GM18909 (cell line): ENCODE results near the gene PGC.

Experiments used
- ATAC-seq: cut with Tn5 transposase; IDR thresholded peaks from one replicate; pipeline ENCODE4 v1.9.1; 2021; ENCODE audit warnings: mild to moderate bottlenecking; ENCODE audit not compliant: unreplicated experiment, poor library complexity

Gene PGC

DNA sequence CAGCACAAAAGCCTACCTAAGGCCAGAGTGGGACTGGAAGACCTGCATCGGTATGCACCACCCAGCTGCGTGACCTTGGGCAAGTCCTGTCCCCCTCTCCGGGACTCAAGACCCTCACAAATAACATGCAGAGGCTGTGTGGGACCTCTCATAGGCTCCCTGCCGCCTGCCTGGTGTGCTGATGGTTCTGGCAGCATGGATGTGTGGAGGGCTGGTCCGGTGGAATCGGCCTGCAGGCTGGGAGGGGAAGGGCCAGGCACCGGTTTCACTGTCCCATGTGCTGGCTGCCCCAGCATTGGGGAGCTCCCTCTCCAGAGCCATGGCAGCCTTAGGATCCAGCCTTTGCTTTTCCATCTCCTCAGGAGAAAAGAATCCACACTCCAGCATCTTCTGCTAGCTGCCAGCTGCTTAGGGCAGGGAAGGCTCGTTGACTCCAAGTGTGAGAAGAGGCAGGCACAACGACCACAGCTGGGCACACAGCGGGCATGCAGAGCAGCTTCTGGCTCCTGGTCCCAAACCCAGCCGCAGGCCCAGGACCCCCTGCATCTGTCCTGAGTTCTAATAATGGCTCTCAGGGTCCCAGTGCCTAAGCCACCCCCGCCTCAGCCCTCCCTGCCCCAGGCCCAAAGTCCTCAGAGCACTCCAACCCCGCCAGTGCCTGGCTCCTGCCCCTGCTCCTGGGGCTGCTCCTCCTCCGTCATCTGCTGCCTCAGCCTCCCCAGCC lies 44.3 kb downstream of the PGC start:
- no peak for ATAC-seq

DNA sequence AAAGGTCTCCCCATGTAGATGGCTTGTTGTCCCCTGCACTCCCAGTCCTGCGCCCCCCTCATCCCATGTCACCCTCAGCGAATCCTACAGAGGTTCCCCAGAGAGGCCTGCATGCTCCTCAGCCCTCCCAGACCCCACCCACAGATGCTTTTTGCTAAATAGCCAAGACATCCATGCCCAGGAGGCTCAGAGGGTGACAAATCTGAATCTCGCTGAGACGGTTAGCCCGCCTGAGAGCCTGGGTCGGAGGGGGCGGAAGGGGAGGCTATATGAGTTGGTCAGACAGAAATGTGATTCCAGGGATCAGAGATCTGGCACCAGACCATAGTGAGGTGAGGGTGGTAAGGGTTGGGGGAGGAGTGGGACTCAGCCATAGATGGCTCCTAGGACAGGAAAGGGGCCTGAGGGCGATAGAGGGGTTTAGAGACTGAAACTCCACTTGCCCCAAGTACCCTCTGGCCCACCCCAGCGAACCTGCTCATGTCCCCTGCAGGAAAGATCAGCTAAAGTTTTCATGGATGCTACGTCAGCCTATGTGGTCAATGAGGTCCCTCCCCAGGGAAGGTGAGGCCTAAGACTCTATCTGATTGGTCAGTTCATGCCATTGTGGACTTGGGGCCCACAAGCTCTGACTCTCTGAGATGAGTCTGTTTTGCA lies 45.0 kb downstream of the PGC start:
- ATAC-seq = no peak

DNA sequence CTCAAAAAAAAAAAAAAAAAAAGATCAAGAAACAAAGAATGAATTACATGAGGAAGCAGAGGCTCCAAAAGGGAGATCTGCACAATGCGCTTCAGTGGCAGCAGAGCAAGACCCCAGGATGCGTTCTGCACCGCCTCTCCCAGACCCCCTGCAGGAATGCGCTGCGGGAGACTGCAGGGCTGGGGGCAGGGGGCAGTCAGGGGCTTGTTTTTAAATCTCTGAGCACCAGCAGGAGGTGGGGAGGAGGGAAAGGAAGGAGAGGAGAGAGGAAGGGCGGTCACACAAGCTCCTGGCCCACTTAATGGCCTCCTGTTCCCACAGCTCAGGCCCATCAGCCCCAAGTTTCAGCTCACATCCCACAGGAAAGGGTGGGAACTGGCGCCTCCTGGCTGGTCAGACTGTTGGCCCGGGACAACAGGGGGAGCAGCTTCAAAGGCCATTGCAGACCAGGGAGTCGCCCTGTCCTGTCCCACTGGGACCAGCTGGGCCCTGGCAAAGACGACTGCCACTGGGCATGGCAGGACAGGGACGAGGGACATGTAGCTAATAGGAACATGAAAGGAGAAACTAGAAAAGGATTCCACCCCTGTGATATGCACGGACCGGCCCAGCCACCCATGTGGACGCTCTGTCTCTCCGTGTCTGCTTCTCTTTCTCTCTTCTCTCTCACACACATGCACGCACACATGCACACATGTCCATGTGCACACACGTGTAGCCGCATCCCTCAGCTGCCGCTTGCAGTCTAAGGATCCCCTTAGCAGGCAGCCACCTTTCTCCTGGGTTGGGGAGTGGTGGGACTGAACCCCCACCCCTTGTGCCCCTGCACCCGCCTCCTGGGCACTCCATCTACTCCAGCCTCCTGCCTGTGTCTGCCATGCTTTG lies 46.5 kb downstream of the PGC start:
- no peak for ATAC-seq

DNA sequence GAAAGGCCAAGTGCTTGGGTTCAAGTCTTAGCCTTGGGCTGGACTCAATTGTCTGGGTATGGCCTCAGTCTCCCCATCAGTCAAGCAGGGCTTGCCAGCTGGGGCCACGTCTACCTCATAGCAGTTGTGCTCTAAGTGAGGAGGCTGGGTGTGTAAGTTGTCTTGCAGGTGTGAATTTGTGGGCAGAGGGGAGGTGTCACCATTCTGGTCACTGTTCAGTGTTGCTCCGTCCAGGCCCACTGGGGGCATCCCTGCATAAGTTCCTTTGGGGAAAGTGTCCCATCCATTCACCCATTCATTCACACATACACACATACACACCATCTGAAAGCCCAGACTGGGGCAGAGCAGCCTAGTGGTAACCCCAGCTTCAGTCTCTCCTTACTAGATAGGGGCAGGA lies 48.1 kb downstream of the PGC start:
- no peak for ATAC-seq

DNA sequence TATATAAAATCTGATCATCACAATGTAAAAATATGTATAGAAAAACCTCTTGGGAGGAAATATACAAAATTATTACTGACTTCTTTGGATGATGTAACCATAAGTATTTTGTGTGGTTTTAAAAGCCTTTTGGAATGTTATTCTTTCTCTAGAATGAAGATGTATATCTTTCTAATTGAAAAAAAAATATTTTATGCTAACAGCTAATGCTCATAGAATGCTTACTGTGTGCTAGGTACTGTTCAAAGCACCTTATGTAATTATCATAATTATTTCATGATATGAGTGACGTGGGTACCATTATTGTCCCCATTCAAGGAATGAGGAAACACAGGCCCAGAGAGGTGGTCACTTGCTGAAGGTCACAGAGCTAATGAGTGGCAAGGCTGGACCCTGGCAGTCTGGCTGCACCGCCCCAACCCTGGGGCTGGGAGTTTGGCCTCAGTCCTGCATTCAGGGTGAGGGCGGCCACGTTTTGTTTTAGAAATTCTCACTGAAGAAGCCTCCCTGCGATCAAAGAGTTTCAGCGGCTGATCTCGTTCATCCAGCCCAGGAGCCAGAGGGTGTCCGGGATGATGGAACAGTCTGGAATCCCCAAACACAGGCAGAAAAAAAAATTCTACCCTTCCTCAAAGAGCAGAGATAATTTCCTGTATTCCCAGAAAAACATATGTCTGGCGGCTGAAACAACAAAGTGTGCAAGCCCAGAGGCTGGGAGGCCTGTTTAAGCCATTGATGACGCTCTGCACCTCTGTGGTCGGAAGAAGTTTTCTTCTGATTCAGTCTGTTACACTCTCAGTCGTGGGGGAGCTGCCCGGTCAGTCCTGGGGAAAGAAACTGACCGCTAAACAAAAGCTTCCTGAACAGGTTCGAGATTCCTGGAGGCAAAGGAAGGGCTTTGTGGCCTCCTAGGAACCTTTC lies 49.1 kb downstream of the PGC start:
- no peak for ATAC-seq

DNA sequence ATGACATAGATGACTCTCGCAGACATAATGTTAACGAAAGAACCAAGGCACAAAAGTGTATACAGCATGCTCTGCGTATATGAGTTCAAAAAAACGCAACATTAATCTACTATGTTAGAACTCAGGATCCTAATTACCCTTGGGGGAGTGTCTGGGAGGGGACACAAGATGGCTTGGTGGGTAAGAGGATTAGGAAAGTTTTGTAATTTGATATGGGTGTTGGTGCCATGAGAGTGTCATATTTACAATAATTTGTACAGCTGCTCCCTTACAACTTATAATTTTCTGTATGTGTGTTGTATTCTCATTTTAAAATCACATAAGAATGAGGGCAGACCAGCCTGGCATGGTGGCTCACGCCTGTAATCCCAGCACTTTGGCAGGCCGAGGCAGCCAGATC lies 50.4 kb downstream of the PGC start:
- ATAC-seq = no peak

DNA sequence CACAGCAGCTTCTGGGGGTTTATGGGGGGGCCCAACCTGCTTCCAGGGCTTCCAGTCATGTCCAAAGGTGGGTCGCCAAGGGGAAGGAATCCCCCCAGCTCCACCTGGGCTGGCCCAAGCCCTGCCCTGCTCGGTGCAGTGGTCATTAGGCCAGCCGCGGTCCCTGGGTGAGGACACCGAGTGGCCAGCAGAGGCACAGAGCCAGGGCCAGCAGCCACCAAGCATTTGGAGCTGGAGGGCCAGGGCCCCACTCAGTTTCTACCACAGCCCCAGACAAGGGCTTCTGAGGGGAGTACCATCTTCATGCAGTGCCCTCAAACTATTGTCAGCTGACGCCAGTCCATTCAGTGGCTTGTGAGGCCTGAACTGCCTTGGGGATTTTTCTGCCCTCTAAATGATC lies 51.4 kb downstream of the PGC start:
- ATAC-seq = no peak

DNA sequence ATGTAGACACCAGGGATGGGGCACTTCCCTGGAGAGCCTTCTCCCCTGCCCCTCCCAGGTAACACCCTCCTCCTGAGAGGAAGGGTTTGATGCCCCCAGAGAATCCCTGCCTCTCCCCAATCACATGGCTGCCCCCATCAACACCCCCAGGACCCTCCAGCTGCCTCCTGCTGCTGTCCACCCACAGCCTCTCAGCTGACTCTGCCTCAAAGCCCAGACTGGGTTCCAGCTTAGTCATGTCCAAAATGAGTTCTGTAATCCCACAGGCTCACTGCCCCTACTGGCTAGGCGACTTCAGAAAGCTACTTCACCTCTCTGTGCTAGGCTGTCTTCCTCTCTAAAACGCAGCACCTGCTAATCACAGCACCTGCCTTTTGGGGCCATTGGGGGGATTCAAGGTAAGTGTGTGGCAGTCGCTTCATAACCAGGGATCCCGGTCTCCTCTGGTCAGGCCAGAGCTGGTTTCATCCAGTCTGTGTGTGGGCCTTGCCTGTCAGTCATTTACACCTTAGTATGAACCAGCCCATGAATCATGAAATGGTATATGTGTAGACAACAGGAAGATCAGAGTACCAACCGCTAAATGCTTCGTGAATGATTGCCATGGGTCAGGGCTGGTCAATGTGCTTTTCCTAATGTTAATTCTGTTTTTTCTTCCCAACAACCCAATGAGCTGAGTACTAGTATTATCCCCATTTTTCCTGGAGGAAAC lies 52.2 kb downstream of the PGC start:
- no peak for ATAC-seq

DNA sequence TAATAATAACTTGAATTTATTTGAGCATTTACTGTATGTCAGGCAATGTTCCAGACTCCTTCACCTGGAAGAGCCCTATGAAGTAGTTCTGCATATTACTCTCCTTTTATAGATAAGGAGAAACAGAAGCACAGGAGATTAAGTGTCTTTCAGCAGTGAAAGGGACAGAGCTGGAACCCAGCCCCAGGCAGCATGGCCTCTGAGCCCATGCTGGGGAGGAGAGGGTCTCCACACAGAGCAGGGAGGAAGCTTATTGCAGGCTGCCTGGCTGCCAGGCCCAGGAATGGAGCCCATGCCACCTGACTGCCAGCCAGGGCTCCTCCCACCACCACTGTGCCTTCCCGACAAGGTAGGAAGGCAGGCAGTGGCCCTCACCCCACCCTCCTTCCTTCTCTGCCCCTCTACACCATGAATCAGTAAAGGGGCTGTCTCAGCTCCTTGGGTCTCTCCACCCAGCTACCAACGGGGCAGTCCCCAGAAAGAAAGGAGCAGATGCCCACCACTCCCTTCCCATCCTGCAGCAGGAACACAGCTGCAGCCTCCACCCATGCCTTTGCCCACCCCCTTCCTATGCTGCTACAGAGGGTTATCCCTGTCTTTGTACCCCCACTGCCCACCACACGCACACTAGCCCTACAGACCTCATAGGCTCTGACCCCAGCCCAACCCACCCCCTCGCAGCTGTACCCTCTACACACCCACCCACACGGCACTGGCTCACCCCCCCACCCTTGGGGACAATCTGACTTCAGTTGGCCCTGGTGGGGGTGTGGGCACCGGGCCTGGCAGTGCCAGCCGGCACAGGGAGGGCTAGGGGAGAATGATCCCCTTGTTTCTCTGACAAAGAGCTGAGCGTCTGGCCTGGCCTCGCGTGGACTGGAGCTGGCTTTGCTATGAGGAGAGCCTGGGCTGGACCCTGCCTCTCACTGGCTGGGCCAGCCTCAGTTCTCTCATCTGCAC lies 53.6 kb downstream of the PGC start:
- ATAC-seq = no peak

DNA sequence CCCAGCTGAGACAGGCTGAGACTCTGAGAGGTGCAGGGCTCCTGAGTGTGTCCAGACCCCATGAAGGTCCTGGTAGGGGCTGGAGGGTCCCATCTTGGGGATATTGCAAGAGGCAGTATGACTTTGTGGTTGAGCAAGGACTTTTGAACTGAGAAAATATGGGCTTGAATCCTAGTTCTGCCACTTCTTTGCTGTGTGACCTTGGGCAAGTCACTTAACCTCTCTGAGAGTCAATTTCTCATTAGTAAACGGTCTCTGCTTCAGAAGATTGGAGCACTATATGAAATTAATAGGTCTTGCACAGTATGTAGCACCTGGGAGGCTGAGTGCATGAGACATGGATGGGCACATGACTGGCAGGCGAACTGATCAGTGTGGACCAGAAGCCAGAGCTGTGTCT lies 54.5 kb downstream of the PGC start:
- no peak for ATAC-seq

DNA sequence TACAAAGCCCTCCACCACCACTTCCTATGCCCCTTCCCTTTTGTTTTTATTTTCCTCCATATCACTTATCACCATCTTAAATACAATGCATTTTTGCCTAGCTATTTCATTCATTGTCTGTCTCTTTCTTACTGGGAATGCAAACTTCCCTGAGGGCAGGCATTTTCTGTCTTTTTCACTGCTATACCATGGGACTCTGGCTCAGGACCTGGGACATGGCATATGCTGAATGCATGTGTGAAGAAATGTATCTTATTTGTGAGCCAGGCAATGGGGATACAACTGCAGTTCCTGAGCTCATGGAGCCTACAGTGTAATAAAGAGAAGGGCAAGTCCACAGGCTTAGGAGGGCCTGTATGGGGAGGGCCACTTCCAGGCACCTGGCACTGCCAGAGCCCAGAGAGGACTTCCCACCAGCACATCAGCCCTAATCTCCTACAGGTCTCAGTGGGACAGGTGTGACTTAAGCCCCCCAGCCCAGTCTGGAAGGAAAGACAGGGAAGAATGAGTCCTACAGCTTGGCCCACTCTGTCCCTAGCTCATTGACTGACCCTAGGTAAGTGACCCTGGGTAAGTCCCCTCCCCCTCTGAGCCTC lies 55.0 kb downstream of the PGC start:
- ATAC-seq = no peak

DNA sequence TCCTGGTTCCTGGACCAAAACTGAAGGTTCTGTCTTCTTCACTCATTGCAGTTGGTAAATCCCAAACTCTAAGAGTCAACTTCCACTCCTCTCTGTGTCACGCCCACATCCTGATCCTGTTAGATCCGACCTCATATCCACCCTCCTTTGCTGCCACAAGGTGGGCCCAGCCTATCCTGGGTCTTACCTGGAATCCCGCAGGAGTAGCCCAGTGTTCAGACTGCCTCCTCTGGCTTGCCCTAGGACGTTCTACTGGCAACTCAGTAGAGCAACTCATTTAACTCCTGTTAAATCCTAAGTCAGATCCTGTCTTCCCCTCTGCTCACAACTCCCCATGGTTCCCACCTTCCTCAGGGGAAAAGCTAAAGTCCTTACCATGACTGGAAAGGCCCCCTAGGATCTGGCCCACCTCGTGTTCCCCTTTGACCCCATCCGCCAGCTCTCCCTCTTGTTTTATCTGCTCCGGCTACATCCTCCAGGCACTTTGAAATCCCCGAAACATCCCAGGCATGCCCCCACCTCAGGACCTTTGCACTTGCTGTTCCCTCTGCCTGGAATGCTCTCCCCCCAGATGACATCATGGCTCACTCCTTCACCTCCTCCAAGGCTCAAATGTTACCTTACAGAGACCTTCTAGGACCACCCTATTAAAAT lies 55.6 kb downstream of the PGC start:
- ATAC-seq = no peak

DNA sequence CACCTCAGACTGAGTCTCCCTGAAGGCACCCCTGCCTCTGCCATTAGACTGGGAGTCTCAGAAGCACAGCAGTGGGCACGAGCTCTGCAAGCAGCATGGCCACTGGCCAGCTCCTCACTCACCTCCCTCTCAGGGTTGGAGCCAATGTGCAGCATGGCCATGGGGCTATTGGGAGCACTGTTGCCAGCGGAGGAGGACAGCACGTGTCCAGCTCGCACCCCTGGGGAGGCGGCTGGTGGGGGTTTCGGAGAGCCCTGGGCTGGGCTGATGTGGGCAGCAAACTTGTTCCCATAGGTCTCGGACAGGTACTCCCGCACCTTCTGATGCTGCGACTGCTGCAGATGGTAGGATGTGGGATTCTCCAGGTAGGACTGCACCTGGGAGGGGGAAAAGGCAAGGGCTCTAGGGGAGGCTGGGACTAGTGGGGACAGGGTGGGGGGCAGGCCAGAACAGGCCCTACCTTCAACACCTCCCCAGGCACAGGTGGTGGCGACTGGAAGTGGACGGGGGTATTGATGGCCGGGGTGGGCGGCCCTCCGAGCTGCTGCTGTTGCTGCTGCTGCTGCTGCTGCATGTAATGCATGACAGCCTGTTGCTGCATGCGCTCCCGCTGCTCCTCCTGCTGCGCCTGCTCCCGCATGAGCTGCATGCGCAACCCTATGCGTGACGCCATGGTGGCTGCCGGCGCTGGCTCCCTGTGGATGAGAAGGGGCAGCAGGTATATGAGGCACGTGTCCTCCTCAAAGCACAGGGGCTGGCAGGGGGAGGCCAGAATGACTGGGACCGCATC lies 56.5 kb downstream of the PGC start:
- no peak for ATAC-seq

DNA sequence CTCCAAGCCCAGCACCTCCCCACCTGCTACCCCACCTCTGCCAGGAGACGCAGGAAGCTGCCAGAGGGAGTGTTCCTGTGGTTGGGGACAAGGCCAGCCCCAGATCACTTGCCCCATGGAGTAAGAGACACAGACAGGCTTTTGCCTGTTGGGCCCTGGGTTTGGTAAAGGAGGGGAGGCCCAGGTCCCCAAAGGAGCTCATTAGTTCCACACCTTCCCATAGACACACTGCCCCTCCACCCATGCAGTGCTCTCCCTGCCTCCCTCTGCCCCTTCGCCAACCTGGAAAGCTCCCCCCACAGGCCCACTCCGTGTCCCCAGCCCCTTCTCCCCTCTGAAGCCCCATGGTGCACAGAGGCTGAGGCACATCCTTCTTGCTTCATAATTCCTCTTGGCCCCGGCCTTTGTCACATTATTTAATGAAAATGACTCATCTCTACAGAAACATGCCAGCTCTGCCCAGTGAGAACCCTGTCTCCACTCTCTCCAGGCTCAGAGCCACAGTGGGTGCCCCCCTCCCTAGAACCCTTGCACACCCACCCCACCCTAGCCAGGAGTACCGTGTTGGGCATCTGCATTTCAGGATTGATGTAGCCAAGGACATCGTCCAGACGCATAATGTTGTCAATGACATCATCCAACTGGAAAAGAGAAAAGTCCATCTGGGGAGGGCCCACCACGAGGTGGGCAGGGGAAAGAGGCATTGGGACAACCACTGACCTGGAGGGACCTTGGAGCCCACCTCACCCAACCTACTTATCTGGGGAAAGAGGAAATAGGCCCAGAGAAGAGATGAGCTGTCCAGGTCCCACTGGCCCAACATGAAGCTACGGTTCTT lies 57.8 kb downstream of the PGC start:
- ATAC-seq = no peak

DNA sequence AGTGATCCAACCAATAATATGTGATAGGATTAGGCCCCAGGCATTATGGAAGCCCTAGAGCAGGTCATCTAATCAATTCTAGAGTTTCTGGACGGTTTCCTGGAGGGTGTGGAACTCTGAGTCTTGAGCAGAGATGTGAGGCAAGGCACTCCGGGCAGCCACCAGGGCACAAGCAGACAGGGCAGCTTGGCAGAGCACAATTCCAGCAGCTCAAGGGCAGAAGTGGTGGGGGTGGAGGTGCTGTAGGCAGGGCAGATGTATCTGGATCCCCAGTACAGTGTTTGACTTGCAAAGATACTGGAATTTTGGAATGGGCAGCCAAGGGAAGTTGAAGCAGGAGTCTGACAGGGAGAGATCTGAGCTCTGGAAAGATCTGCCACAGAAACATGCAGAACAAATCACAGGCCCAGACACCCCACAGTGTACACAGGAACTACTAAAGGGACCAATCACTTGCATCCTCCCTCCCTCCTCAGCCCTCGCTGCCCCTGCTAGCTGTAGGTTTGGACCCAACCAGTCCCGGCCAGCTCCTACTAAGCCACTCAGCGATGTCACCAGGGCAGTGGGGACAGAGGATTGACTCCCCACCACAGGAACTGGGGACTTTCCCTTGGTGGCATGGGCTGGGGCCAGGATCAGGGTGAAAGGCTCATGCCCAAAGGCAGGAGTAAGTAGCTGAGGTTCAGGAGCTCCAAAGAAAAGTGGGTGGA lies 58.8 kb downstream of the PGC start:
- ATAC-seq = no peak
